Activated CD4-positive, alpha-beta T cell treated with anti-CD3 and anti-CD28 coated beads for 4 hours (primary cell): ENCODE data around the gene TRIM72.
"Not testable (repeated sequence)": the region's sequence is repeated elsewhere in the genome, so short reads cannot be mapped to it uniquely, and the experiment has no call there.

ENCODE experiments used
- DNase-seq, 2 donors: peaks; one replicate each; pipeline ENCODE4 v3.0.0-alpha.2; 2020

The TRIM72 gene

DNA sequence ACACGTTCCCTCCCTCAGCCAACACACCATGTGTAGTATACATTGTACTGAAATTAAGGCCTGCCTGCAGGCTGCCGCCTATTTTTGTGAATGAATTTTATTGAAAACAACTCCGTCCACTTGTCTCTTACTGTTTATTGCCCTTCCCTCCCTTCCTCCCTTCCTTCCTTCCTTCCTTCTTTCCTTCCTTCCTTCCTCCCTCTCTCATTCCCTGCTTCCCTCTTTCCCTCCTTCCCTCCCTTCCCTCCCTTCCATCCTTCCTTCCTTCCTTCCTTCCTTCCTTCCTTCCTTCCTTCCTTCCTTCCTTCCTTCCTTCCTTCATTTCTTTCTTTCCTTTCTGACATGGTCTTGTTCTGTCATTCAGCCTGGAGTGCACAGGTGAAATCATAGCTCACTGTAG lies 48.2 kb downstream of the TRIM72 start:
- no peak for DNase-seq

DNA sequence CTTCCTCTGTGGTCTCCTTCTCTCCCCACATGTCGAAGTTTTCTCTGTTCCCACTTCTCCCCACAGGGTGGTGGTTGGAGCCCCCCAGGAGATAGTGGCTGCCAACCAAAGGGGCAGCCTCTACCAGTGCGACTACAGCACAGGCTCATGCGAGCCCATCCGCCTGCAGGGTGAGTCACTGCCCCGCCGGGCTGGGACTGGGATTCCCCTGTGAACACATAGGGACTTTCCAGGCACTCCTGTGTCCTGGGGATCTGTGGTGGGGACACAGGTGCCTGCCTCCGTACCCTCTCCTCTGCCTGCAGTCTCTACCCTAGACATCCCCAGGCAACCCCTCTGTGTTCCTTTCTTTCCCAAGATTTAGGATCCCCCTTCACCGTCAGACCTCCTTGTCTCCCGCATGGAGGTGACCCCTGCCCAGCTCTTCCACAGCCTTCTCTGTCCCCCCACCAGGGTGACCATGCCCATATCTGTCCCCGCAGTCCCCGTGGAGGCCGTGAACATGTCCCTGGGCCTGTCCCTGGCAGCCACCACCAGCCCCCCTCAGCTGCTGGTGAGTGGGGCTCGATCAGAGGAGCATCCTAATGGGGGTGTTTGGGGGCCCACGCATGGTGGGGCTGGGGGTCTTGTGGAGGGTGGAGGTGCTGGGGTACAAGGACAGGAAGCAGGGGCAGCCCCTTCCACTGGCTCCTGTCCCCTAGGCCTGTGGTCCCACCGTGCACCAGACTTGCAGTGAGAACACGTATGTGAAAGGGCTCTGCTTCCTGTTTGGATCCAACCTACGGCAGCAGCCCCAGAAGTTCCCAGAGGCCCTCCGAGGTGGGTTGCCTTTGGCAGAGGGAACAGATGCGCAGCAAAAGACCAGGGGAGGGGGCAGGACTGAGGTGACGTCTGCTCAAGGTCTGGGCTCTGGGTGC lies 51.7 kb downstream of the TRIM72 start:
- DNase-seq: peak; percentile 61 to 72

DNA sequence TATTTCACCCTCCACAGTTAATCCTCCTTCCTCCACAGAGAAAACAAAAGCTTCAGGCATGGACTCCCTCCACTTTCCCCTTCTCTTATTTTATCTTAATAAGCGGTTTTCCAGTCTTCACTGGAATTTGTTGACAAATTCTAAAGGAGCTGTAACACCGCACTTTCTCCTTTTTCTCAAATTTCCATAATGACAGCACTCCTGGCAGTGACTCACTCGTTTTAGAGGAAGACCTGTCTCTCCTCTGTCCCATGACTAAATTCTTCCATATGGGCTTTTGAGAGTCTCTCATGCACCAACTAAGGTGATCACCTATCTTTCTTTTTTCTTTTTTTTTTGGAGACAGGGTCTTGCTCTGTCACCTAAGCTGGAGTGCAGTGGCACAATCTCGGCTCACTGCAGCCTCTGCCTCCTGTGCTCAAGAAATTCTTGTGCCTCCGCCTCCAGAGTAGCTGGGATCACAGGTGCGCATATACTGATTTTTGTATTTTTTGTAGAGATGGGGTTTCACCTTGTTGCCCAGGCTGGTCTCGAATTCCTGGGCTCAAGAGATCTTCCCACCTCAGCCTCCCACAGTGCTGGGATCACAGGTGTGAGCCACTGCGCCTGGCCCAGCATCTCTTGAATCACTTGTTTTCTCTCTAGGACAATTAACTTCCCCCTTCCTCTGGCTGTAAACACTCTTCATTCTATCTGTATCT lies 53.6 kb downstream of the TRIM72 start:
- DNase-seq: no peak

DNA sequence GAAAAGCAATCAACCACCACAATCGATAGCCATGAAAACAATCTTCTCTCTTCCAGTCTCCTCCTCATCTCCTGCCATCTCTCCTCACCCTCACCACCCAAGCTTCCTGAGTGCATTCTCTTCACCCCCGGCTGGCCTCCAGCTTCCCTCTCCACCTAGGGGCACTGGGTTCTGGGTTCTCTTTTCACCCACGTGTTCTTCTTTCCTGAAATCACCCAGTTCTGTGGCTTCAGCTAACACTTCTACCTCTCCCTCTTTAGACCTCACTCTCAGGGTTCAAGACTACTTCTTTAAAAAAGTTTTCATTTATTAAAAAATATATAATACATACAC lies 54.1 kb downstream of the TRIM72 start:
- DNase-seq: no peak

DNA sequence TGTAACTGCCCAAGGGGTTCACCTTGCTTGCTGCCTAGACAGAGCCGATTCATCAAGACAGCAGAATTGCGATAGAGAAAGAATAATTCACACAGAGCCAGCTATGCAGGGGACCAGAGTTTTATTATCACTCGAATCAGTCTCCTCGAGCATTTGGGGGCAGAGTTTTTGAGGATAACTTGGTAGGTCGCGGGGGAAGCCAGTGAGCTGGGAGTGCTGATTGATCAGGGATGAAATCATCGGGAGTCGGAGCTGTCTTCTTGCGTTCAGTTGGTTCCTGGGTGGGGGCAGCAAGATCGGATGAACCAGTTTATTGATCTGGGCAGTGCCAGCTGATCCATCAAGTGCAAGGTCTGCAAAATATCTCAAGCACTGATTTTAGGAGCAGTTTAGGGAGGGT lies 55.0 kb downstream of the TRIM72 start:
- DNase-seq: no peak

DNA sequence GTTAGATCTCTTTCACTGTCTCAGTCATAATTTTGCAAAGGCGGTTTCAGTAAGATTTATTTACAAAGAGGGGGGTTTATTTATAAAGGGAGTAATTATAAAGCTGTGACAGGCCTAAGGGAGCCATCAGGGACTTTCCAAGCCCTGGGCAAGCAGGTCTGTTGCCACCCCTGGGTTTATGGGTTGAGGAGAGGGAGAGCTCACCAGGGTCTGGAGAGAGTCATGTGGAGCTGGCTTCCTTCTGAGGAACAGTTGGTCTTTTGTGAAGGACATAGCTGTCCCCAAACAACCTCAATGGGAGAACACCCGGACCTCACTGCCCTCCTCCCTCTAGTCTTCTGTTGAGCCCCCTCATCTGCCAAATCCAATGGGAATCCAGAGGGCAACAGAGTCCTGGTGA lies 55.6 kb downstream of the TRIM72 start:
- no peak for DNase-seq

DNA sequence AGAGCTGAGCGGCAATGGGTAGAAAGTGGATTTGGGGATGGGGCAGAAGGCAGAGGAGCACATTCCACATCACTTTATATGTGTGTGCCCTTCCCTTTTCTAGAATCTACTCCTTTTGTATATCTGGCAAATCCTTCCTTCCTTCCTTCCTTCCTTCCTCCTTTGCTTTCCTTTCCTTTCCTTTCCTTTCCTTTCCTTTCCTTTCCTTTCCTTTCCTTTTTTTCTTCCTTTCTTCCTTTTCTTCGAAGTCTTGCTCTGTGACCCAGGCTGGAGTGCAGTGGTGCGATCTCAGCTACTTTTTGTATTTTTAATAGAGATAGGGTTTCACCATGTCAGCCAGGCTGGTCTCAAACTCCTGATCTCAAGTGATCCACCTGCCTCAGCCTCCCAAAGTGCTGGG lies 56.1 kb downstream of the TRIM72 start:
- not testable (repeated sequence) for DNase-seq

DNA sequence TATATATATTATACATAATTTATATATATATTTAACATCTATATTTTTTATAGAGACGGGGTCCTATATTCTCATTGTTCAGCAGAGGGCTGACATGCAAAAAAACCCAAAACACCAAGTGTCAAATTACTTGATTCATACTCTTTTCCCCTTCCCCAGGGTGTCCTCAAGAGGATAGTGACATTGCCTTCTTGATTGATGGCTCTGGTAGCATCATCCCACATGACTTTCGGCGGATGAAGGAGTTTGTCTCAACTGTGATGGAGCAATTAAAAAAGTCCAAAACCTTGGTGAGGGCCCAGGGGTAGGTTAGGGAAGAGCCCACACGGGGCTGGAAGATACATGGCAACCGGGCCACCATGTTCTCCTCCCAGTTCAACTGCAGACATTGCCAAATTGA lies 56.9 kb downstream of the TRIM72 start:
- no peak for DNase-seq

DNA sequence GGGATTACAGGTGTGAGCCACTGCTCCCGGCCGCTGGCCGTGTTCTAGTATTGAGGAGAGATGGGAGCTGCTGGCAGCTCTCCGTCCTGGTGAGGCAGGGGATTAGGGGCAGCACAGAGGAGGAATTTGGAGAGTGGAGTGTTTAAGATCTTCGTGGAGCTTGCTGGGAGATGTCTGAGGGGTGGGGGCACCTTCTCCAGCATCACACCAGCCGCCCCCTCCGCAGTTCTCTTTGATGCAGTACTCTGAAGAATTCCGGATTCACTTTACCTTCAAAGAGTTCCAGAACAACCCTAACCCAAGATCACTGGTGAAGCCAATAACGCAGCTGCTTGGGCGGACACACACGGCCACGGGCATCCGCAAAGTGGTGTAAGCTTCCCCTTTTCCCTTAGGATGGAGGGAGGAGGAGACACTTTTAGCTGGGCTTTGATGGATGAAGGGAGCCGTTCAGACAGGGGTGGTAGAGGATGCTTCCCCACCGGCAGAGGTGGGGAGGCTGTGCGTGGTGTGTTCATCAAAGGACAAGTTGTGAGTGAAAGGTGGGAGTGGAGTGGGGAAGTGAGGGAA lies 57.8 kb downstream of the TRIM72 start:
- DNase-seq: no peak

DNA sequence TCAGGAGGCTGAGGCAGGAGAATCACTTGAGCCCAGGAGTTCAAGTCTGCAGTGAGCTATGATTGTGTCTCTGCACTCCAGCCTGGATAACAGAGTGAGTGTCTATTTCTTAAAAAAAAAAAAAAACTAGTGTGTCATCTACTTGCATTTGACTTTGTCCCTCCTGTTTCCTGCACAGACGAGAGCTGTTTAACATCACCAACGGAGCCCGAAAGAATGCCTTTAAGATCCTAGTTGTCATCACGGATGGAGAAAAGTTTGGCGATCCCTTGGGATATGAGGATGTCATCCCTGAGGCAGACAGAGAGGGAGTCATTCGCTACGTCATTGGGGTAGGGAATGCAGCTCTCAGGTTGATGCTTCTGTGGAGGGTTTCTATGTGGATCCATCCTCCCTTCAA lies 59.3 kb downstream of the TRIM72 start:
- no peak for DNase-seq

DNA sequence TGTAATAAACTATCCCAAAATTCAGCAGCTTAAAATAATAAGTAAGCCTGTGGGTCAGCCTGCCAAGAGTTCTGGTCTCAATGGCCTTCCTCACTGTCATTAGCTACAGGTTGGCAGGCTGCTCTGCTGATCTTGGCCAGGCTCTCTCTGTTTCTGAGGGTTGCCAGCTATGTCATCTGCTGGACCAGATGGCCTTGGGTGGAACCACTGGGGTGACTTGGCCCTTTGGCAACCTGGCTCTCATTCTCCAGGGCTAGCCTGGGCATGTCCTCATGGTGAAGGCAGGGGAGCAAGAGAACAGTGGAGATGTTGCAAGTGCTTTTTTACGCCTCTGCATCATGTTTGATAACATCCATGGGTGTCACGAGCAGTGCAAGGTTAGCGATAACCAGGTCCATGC lies 59.8 kb downstream of the TRIM72 start:
- no peak for DNase-seq

DNA sequence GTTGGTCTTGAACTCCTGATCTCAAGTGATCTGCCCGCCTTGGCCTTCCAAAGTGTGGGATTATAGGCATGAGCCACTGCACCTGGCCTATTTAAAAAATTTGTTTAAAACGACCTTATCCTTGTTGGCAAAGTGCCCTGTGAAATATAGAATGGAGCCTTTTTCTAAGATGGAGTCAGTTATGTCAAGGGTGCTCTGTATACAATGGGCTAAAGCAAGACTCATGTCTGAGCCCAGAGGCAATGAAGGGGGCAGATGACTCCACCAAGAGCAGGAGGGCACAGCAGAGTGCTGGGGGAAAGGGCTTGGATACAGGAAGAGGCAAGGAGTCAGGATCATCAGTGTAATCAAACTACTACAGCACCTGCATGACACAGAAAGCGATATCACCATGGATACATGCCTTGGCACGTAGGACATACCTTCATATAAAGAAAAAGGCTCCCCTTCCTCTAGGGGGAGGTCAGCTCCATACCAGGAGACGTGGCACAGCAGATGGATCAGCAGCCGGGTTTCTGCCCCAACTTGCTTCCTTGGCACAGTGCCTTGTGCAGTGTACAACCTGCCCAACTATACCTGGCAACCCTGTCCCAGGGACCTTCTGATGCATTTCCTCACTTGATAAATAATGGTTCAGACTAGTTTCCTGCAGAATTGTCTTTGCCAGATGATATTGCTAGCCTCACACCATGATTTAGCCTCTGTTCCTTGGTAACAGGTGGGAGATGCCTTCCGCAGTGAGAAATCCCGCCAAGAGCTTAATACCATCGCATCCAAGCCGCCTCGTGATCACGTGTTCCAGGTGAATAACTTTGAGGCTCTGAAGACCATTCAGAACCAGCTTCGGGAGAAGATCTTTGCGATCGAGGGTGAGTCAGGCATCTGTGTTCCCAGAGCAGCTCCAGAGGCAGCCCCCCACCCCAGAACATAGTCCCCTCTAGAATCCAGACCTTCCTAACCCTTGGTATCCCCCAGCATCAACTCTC lies 61.2 kb downstream of the TRIM72 start:
- no peak for DNase-seq

DNA sequence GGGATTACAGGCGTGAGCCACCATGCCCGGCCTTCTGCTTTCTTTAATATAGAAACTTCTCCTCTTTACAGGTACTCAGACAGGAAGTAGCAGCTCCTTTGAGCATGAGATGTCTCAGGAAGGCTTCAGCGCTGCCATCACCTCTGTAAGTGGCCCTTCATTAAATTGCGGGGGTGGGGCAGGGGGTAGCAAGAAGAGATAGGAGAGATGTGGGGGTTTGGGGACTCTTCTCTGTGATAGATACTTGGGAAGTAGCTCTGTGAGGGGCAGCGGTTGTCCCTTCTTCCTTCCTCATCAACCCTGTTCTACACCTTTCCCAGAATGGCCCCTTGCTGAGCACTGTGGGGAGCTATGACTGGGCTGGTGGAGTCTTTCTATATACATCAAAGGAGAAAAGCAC lies 62.7 kb downstream of the TRIM72 start:
- no peak for DNase-seq

DNA sequence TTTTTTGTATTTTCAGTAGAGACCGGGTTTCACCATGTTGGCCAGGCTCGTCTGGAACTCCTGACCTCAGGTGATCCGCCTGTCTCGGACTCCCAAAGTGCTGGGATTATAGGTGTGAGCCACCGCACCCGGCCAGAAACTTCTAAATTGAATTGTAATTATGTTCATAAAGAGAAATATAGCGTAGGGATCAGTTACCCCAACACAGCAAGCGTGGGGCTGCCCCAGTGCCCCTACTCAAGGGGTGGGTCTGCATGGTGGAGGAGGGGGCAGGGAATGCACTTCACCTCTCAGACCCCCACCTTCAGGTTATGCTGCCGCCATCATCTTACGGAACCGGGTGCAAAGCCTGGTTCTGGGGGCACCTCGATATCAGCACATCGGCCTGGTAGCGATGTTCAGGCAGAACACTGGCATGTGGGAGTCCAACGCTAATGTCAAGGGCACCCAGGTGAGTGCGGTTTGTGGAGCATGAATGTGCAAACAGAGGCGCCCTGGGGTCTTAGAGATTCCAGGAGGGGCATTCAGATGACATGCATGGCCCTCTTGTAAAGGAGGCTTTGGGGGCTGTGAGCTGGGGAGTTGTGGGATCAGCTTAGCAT lies 63.8 kb downstream of the TRIM72 start:
- DNase-seq: no peak

DNA sequence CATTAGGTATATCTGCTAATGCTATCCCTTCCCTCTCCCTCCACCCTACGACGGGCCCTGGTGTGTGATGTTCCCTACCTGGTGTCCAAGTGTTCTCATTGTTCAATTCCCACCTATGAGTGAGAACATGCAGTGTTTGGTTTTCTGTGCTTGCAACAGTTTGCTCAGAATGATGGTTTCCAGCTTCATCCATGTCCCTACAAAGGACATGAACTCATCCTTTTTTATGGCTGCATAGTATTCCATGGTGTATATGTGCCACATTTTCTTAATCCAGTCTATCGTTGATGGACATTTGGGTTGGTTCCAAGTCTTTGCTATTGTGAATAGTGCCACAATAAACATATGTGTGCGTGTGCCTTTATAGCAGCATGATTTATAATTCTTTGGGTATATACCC lies 64.9 kb downstream of the TRIM72 start:
- not testable (repeated sequence) for DNase-seq
